Stimulated activated CD8-positive, alpha-beta memory T cell treated with anti-CD3 and anti-CD28 coated beads, Interleukin-15, amount 100 ng/mL, for 24 hours (primary cell): ENCODE measurements around the gene NFE2L3.
"Not testable (repeated sequence)": the region's sequence is repeated elsewhere in the genome, so short reads cannot be mapped to it uniquely, and the experiment has no call there.

Experiments used
- DNase-seq: peaks from one replicate; pipeline ENCODE4 v3.0.0-alpha.2; 2020; ENCODE audit warnings: low read depth

NFE2L3 gene, protein sequence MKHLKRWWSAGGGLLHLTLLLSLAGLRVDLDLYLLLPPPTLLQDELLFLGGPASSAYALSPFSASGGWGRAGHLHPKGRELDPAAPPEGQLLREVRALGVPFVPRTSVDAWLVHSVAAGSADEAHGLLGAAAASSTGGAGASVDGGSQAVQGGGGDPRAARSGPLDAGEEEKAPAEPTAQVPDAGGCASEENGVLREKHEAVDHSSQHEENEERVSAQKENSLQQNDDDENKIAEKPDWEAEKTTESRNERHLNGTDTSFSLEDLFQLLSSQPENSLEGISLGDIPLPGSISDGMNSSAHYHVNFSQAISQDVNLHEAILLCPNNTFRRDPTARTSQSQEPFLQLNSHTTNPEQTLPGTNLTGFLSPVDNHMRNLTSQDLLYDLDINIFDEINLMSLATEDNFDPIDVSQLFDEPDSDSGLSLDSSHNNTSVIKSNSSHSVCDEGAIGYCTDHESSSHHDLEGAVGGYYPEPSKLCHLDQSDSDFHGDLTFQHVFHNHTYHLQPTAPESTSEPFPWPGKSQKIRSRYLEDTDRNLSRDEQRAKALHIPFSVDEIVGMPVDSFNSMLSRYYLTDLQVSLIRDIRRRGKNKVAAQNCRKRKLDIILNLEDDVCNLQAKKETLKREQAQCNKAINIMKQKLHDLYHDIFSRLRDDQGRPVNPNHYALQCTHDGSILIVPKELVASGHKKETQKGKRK

DNA sequence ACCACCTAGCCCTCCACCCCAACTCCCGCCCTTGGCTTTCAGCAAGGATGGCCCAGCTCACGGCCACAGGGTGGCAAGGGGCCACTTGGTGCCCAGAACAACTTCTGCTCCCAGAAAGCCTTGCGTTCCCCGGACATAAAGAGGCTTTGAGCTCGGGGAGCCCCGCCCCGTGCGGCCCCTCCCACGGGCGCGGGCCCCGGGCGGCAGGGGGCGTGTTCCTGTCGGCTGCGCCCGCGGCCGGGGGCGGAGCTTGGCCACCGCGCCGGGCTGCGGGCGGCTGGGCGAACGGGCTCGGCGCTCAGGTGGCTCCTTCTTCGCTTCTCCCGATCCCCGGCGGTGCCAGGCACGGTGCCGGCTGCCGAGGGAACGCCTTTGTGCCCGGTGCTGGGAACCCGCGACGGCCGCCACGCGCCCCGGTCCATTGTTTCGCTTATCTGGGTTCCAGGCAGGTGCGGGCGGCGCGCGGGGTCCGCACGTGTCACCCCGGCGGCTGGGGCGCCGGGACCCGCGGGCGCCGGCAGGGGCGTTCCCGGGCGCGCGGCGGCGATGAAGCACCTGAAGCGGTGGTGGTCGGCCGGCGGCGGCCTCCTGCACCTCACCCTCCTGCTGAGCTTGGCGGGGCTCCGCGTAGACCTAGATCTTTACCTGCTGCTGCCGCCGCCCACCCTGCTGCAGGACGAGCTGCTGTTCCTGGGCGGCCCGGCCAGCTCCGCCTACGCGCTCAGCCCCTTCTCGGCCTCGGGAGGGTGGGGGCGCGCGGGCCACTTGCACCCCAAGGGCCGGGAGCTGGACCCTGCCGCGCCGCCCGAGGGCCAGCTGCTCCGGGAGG lies at the start of gene NFE2L3:
Gene NFE2L3, plus strand, starts transcription at position 246 of the 829 bp plus-strand sequence. Its CDS starts 301 bp downstream, at position 547.
- peak; percentile 65 for DNase-seq

DNA sequence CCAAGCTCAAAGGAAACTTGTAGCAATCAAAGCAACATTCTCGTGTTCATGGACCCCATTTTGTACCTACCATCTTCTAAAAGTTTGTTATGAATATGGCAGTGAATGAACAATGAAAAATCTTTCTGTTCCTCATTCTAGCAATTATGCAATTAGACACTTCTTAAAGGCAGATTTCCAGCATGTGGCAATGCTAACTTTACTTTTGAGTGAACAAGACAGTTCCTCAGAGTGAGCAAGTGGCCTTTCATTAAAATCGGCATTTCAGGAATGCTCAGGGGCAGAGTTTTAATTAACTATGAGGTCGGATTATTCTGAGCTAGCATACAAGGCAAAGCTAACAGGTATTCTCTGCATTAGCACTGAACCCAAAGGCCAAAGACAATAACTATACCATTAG lies 48.4 kb upstream of the NFE2L3 start:
- DNase-seq = no peak

DNA sequence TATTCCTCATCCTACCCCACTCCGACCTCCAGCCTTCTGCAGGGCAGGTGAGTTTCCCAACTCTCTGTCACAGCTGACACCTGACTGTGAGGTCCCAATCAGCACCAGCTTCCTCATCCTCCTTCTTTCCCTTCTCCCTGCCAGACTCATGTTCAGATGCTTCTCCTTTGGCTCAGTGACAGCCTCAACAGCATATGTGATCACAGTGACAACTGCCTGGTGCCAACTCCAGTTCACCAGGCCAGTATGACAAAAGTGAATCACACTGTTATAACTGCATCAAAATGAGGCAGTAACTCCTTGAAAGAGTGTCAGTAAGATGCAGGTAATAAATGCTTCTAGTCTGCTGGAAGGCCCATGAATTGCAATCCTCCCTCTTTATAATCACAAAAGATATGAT lies 46.8 kb upstream of the NFE2L3 start:
- DNase-seq = no peak

DNA sequence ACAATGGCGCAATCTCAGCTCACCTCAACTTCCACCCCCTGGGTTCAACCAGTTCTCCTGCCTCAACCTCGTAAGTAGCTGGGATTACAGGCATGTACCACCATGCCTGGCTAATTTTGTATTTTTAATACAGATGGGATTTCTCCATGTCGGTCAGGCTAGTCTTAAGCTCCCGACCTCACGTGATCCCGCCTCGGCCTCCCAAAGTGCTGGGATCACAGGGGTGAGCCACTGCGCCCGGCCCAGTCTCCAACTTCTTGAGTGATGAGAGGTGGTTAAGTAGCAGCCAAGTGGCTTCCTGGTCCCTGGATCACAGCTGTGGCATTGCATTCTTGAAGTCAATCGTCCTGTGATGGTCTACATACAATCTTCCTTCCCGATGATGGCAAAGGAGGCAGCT lies 46.1 kb upstream of the NFE2L3 start:
- DNase-seq = no peak

DNA sequence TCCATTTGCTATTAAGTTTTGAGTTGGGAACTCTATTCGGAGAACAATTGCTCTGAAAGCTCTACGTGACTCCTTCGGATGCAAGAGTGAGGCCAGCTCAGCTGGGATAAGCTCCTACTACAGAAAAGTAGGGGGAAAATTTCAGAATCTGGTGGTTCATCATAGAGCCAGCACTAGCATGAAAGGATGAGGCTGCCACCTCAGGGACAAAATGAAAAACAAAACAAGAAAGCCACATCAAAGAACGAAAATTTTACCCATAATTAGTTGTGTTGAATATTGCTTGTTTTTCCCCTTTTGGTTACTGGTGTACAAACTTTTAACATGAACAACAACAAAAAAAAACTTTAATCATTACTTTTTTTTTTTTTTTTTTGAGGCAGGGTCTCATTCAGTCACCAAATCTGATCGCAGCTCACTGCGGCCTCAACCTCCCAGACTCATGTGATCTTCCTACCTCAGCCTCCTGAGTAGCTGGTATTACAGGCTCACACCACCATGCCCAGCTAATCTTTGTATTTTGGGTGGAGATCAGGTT lies 39.7 kb upstream of the NFE2L3 start:
- DNase-seq = no peak

DNA sequence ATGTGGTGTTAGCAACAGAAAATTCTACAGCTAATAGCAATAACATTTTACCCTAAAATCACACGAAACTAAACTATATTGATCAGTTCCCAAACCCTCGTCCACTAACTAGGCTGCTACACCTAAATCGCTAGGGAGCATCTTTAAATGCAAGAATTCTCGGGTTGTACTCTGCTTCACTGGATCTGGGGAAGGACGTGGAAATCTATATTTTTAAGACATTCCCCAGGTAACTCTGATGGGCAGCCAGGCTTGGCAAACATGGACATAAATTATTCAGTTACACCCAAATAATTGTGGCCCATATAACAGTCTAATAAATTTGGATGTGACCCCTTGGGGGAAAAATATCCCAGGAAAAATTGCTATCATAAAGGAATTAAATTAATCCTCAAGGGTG lies 36.3 kb upstream of the NFE2L3 start:
- no peak for DNase-seq

DNA sequence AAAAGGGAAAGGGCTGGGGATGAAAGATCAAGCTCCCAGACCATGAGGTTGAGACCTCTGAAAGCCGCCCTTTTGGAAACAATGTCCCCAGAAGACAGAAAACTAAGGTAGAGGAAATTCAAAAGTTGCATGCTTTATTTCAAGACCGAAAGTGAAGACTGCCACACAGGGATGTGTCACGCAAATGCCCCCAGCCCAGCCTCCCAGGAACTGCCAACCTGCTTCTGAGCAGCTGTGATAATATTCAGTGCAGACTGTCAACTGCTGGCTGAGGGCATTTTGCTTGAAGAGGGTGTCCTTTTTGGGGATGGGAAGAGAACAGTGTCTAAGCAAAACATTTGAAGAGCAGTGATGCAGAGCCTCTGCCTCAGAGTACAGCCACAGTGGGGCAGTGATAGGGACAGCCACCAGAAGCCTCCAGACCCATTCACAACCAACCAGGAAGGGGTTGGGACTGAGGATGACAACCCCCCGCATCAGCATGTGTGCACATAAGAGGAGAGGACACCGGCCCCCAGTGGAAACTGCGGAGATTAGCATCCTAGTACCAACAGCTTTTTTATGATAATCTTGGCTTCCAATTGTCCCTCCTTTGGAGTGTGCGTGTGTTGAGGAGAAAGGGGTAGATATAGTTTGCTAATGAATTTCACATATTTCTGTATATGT lies 34.7 kb upstream of the NFE2L3 start:
- DNase-seq = no peak

DNA sequence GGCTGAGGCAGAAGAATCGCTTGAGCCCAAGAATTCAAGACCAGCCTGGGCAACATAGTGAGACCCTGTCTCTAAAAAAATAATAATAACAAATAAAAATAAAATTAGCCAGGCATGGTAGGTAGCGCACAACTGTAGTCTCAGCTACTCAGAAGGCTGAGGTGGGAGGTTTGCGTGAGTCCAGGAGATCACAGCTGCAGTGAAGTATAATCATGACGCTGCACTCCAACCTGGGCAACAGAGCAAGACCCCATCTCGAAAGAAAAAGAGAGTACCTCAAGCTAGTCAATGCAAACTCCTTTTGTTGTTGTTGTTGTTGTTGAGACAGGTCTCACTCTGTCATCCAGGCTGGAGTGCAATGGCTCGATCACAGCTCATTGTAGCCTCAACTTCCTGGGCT lies 34.0 kb upstream of the NFE2L3 start:
- DNase-seq = no peak

DNA sequence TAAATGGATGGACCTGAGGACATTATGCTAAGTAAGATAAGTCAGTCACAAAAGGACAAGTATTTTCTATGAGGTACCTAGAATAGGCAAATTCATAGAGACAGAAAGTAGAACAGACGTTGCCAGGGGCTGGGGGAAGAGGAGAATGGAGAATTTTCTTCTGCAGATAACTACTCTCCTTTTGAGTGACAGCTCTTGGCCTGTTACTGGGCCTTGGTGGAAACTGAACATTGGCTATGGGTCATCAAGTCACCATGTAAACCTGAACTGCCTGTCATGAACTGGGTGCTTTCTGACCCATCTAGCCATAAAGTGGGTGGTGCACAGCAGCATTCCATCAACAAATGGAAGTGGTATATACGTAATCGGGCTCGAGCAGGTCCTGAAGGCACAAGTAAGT lies 29.3 kb upstream of the NFE2L3 start:
- DNase-seq = no peak

DNA sequence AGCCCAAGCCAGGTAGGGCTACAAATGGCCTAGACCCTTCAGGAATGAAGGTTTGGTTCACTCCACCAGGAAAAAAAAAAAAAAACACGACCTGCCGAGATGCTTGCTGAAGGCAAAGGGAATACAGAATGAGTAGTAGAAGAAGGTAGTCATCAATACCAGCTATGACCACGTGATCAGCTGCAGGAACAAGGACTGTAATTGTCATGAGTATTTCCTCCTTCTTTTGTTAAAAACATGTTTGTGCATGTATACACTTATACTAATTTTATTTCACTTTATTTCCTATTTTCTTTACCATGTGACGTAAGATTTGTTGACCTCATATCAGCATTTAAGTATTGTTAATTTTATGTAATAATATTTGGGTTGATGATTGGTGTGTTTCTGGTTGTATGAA lies 27.2 kb upstream of the NFE2L3 start:
- DNase-seq = not testable (repeated sequence)

DNA sequence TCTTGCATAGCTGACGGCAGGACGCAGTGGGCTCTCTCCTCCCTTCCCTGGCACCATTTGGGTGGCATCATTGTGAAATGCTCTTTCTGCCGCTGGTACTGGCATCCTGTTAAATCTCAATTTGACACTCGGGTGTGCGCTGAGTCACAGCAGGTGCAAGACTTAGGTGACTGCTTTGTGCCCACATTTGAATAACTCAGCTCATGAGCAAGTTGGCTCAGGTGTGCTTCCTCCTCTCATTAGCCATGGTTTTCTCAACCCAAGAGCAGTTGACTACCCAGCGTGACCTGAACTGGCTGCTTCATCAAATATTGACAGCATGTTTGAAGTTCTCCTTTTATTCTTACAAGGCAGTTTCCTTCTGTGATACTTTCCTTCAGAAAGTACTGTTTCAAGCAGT lies 24.6 kb upstream of the NFE2L3 start:
- no peak for DNase-seq

DNA sequence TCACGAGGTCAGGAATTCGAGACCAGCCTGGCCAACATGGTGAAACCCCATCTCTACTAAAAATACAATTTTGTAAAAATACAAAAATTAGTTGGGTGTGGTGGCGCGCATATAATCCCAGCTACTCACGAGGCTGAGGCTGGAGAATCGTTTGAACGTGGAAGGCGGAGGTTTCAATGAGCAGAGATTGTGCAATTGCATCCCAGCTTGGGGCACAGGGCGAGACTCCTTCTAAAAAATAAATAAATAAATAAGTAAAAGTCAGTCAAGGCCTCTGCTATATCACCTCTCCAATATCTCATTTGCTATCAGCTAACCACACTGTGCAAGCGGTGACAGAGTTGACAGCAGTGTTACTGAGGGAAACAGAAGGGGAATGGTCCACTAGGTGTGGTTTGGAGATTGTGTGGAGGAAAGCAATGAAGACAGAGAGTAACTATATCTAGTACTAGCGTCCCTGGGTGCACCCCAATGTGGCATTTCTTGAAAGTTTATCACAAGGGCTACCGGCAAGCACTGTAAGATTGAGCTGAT lies 20.9 kb upstream of the NFE2L3 start:
- no peak for DNase-seq

DNA sequence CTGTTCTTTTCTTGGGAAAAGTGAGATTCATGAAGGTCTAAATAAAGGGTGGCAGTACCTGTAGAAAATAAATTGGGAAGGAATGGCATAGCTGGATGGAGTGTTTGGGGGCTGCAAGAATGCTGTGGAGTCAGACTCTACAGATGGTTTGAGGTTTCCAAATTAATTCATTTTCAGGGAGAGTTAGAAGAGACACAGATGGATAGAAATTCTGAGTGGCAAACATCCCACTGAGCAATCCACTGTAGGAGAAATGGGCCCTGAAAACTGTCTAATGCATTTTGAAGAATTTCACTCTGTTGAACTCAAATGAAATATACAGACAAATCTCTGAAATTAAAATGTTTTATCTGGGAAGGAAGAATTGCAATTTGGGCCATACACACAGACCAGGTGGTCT lies 16.9 kb upstream of the NFE2L3 start:
- no peak for DNase-seq

DNA sequence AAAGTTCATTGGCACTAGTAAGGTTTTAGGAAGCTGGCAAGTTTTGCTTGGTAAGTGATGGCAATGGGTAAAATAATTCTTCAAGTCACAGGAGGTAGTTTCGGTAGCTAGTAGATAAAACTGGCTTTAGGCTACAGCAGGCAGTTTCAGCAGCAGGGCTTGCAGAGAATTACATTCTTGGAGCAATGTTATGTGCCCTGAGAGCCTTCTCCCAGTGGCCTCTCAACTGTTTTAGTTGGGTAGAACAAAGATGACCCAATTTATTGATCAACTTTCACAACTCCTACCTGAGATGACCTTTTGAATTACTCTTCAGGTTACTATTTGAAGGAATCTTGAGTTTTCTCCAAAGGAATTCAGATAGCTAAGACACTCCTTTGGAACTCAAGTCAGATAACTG lies 16.4 kb upstream of the NFE2L3 start:
- DNase-seq = no peak

DNA sequence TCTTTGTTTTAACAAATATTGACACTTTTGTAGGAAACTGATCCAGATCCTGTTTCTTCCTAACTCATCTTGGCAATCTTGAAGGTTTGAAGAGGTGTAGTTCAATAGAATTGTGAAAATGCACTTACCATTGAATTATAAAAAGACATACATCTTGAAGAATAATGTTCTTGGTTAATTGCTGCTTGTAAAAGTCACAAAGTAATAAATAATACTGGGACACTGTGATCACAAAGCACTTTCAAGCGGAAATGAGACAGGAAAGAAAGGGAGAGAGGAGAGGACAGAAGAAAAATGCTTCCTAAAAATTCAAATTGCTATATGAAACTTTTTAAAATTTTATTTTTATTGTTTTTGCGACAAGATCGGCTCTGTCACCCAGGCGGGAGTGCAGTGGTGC lies 15.2 kb upstream of the NFE2L3 start:
- DNase-seq = no peak

DNA sequence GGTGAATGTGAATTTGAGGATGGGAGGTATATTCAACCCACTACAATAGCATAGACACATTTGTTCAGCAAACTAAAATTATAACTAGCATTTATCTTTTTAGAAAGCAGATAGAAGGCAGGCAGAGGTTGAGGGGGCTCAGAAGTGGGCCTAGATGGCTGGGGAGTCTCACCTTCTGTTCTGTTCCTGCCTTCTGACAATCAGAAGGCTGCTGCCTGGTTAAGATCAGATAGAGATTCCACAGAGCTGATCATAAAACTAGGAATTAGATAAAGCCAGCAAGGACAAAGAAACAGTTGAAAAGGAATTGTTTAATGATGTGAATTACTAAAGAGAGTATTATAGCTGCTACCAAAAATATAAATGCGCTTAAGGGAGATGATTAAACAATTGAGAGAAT lies 11.6 kb upstream of the NFE2L3 start:
- no peak for DNase-seq

DNA sequence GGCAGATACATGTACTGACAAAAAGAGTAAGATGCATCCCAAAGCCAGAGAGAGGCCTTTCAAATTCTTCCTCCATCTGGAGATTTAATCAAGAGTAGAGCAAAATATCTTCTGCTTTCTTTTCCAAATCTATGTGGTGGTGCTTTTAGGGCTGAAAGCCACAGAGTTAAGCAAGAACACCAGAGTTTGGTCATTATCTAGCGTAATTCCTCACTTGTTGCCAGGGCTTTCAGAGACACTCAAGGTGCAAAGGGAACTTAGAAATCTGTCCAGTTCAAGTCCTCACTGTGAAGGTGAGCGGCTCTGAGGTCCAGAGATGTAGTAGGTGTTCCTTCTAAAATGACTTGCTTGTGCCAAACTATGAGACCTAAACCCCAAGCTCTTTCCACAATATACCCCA lies 10.9 kb upstream of the NFE2L3 start:
- DNase-seq = no peak

DNA sequence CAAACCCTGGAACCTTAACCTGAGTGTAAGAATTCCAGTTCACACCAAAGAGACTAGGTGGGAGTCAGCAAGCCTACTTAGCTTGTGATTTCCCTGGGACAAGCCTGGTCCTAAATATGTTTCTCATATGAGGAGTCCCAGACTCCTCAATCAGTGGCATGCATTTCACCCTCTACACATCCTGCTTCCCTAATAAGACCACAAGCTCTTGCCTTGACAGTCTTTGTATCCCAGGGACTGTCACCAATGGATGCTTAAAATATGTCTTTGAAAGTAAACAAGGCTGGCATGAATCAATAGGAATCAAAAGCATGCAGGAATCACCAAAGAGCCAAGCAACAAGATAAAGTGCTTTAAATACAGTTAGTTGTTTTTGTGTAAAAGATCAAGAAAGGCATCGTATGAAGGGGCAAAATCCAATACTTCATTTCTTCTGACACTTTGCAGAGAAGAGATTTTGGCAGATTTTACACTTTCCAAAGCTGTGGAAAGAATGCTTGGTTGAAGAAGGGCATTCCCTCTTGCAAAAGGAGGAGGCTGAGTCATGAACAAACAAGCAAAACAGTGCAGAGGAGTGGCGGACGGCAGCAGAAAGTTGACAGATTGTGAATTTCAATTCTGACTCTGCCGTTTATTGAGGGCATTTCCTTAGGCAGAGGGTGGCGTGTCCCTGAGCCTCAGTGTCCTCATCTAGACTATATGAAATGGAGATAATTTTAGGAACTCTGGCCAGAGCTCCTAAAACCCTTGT lies 8.5 kb upstream of the NFE2L3 start:
- no peak for DNase-seq

DNA sequence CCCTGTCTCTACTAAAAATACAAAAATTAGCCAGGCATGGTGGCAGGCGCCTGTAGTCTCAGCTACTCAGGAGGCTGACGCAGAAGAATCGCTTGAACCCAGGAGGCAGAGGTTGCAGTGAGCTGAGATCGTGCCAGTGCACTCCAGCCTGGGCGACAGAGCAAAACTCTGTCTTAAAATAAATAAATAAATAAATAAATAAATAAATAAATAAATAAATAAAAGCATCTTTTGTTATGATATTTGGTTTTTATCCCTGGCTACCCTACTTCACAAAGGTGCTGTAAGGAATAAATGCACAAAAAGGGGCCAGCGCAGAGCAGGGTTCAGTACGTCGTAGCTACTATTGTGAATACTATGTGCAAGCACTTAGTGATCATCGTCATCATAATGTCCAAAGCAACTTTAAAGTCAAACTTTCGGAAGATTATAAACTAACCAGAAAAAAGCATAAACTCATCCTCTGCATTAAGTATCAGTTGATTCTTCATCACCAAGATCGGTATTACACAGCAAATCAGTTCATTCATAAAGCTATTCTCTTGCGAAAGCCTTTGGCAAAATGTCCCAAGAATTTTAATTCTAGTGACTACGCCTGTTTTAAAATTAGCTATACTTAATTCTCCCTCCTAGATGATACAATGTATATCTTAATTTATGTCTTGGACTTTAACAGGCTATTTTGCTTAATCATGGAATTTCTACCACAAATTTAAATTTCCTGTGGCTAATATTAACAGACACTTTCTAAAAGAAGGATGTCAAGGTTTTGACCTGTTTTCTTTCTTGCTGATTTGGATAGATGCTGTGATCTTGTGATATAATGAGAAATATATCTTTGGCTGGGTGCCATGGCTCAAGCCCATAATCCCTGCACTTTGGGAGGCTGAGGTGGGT lies 7.6 kb upstream of the NFE2L3 start:
- DNase-seq = no peak

DNA sequence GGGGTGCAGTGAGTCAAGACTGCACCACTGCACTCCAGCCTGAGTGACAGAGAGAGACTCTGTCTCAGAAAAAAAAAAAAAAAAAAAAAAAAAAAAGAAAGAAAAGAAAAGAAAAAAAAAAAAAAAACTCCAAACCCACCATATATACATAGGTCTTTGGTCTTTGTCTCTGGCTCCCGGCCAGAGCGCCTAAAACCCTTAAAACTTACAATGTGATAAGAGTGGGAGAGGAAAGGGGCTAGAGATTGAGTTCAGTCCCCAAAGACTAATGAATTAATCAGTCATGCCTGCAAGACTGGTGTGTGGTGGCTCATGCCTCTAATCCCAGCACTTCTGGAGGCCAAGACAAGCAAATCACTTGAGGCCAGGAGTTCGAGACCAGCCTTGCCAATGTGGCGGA lies 6.8 kb upstream of the NFE2L3 start:
- no peak for DNase-seq
